ENCODE measurements around the gene ZNF831.

The ZNF831 gene

GRCh38 chr20:59291740-59292383 is 128.2 kb downstream of the ZNF831 start:
- in situ Hi-C loops (cut with HindIII; ENCODE audit: low pct_ligation_motif_present, low sequenced_read_pairs) = no loop called here

DNA sequence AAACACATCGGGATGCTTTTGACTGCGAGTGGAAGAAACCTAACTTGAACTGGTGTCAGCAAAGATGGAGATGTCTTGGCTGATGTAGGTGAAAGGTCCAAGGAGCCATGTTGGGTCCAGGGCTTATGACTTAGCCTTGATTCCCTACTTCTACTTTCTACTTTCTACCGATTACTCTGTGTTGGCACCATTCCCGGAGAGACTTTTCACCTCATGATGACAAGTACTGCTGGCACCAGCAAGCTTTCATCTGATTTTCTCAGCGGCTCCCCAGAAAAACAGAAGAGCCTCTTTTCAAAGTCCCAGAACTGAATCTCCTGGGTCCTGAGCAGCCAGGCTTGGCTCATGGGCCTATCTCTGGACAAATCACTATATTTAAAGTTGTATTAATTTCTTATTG is 131.9 kb downstream of the ZNF831 start:
- peaks cover 2% of the 10 kb centered on the region for H3K27me3 ChIP-seq (replicated peaks)
- in situ Hi-C loops (cut with HindIII; ENCODE audit: low pct_ligation_motif_present, low sequenced_read_pairs) = no loop called here

More at GRCh38 chr20:59291740-59292383, 128.2 kb downstream of the ZNF831 start:
- no peak for DNase-seq
- H3K27me3 ChIP-seq (replicated peaks) = no peaks in the 10 kb centered on the region
- H3K36me3 ChIP-seq (replicated peaks) = no peaks in the 10 kb centered on the region
- no peak overlapping the region for H3K27ac ChIP-seq
- TF ChIP-seq CTCF (IDR thresholded peaks at IDR 0.05; ENCODE audit: low read depth, low read length, missing control alignments) = no peak
- no peak overlapping the region for H3K4me3 ChIP-seq (ENCODE audit: low read depth, low read length)

DNA sequence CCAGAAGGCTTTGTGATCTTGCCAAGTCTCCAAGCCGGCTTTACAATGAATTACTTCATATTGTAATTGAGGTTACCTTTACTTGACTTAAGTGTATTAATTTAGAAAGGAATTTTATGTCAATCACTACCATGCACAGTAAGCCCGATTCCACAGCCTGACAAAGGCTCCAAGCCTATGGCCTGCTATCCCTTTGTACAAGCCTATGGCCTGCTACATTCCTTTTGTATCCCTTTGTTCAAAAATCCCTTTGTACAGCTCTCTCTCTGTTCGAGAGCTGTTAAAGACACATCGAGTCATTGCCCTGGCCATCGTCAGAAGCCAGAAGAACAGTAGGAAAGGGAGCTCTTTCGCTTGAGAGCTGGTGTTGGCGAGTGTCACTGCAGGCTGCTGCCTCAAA is 134.1 kb downstream of the ZNF831 start:
- in situ Hi-C loops (cut with HindIII; ENCODE audit: low pct_ligation_motif_present, low sequenced_read_pairs) = no loop called here
- Histone ChIP-seq H3K4me3 (ENCODE audit: low read depth, low read length) (no peak overlapping the region), H3K27ac (no peak overlapping the region), H3K27me3 (replicated peaks) (peaks cover 2% of the 10 kb centered on the region), H3K36me3 (replicated peaks) (no peaks in the 10 kb centered on the region)
- no peak for DNase-seq
- no peak for TF ChIP-seq CTCF (IDR thresholded peaks at IDR 0.05; ENCODE audit: low read depth, low read length, missing control alignments)

More for the DNA sequence above, 131.9 kb downstream of the ZNF831 start:
- no peak overlapping the region for H3K27ac ChIP-seq
- no peak for DNase-seq
- no peak for TF ChIP-seq CTCF (IDR thresholded peaks at IDR 0.05; ENCODE audit: low read depth, low read length, missing control alignments)
- no peak overlapping the region for H3K4me3 ChIP-seq (ENCODE audit: low read depth, low read length)
- no peaks in the 10 kb centered on the region for H3K36me3 ChIP-seq (replicated peaks)

DNA sequence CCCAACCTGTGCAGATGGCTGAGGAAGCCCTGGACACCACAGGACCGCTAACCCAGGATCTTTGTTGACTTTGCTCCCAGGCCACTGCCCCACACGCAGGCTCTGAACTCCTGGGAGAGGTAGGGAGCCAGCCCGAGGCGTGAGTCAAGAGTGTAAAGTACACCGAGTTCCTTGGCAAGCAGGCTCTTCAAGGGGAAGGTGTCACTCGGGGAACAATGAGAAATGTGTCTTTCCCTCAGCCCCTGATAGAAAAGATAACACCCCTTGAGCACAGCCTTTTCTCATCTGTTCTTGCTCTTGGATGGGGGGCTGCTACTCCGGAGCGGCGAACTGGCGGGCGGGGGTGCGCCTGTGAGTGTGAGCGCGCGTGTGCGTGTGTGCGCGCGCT is 136.3 kb downstream of the ZNF831 start:
- Histone ChIP-seq H3K4me3 (ENCODE audit: low read depth, low read length) (no peak overlapping the region), H3K27me3 (replicated peaks) (peaks cover 2% of the 10 kb centered on the region), H3K27ac (no peak overlapping the region), H3K36me3 (replicated peaks) (no peaks in the 10 kb centered on the region)
- in situ Hi-C loops (cut with HindIII; ENCODE audit: low pct_ligation_motif_present, low sequenced_read_pairs) = no loop called here
- DNase-seq = no peak
- TF ChIP-seq CTCF (IDR thresholded peaks at IDR 0.05; ENCODE audit: low read depth, low read length, missing control alignments) = no peak

DNA sequence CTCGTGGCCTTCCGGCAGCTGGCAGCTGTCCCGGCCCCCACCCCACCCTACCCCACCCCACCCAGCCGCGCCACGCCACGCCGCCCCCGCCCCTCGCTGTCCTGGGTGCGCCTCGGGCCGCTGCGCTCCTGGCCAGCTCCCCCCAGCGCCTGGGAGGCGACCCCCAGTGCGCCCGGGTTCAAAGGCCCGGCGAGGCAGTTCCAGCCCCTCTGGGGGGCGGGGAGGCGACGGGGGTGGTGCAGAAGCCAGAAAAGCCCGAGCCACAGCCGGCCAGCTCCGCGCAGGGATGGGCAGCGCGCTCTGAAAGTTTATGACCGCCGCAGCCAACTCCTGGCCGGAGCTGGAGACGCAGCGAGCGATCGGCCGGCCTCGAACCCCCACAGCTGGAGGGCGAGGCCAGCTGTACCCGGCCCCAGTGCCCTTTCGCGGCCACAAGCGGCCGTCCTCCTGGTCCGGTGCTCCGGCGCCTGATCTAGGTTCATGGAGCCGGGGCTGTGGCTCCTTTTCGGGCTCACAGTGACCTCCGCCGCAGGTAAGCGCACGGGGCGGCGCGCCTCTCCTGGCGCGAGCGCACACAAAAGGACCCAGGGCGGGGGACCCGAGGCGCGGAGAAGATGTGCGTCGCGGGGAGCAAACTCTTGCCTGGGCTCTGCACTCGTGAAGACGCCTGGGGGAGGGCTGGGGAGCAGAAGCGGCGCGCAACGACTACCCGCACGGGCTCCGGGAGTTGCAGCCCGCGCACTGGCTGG is 136.9 kb downstream of the ZNF831 start, which contains the start of gene EDN3:
TSS of gene EDN3 (plus strand) at position 279 of the 749 bp plus-strand sequence. CDS start at position 481, 202 bp downstream.
- H3K36me3 ChIP-seq (replicated peaks) = no peaks in the 10 kb centered on the region
- in situ Hi-C loops (cut with HindIII; ENCODE audit: low pct_ligation_motif_present, low sequenced_read_pairs) = no loop called here
- peaks cover 2% of the 10 kb centered on the region for H3K27me3 ChIP-seq (replicated peaks)
- H3K27ac ChIP-seq = no peak within 1 kb of the TSS
- DNase-seq = no peak
- TF ChIP-seq CTCF (IDR thresholded peaks at IDR 0.05; ENCODE audit: low read depth, low read length, missing control alignments) = no peak
- H3K4me3 ChIP-seq (ENCODE audit: low read depth, low read length) = no peak within 1 kb of the TSS

Measured in brain microvascular endothelial cell (primary cell).